Astrocyte (in vitro differentiated cells and primary cell): Measurements from ENCODE around the gene ADORA1. TPM values are rescaled to one million over a fixed set of nuclear protein-coding genes. Genes with fewer than 3 reads are reported as not detected.
A peak's percentile ranks its signal among the peaks of the same experiment; 100 is the strongest.

ENCODE experiments used
- DNase-seq: peaks from one replicate; pipeline ENCODE4 v3.0.0-alpha.2; 2010; ENCODE audit warnings: low read depth
- FAIRE-seq: peaks from 2 replicates; lab custom pipeline; 2011; peaks lifted over from hg19 to GRCh38; lab: Jason Lieb, UNC
- H2AFZ ChIP-seq: 2 replicates; pipeline ENCODE4 v1.6.0; 2012; ENCODE audit warnings: low read depth, low read length, inconsistent platforms
- H3K27ac ChIP-seq: 2 replicates; pipeline ENCODE4 v1.5.1; 2011; ENCODE audit warnings: low read depth, low read length, inconsistent platforms
- H3K27me3 ChIP-seq: 2 replicates; pipeline ENCODE4 v1.6.0; 2011; ENCODE audit warnings: low read length, inconsistent platforms; ENCODE audit not compliant: insufficient read depth
- H3K36me3 ChIP-seq: 2 replicates; pipeline ENCODE4 v1.5.1; 2011; ENCODE audit warnings: low read length, inconsistent platforms; ENCODE audit not compliant: insufficient read depth
- H3K4me1 ChIP-seq: 2 replicates; pipeline ENCODE4 v1.5.1; 2011; ENCODE audit warnings: low read length, inconsistent platforms; ENCODE audit not compliant: insufficient read depth
- H3K4me2 ChIP-seq: 2 replicates; pipeline ENCODE4 v1.6.0; 2012; ENCODE audit warnings: low read length, inconsistent platforms
- H3K4me3 ChIP-seq: 2 replicates; pipeline ENCODE4 v1.5.1; 2011; ENCODE audit warnings: low read depth, mild to moderate bottlenecking, low read length, inconsistent platforms; ENCODE audit not compliant: insufficient read depth
- H3K79me2 ChIP-seq: 2 replicates; pipeline ENCODE4 v1.6.0; 2012; ENCODE audit warnings: mild to moderate bottlenecking, low read length, inconsistent platforms; ENCODE audit not compliant: insufficient read depth
- H3K9ac ChIP-seq: 2 replicates; pipeline ENCODE4 v1.6.0; 2012; ENCODE audit warnings: mild to moderate bottlenecking, low read length, inconsistent platforms
- H3K9me3 ChIP-seq: 2 replicates; pipeline ENCODE4 v1.5.1; 2012; ENCODE audit warnings: low read depth, mild to moderate bottlenecking, low read length, inconsistent platforms; ENCODE audit not compliant: insufficient read depth
- H4K20me1 ChIP-seq: 2 replicates; pipeline ENCODE4 v1.6.0; 2012; ENCODE audit warnings: low read length, inconsistent platforms; ENCODE audit not compliant: insufficient read depth
- H3K27ac Mint-ChIP-seq: one replicate; pipeline ENCODE4 v1.8.0; 2021; ENCODE audit warnings: mild to moderate bottlenecking, mixed read lengths; ENCODE audit not compliant: unreplicated experiment
- H3K27me3 Mint-ChIP-seq: one replicate; pipeline ENCODE4 v1.8.0; 2021; ENCODE audit warnings: low read depth, mixed read lengths; ENCODE audit not compliant: unreplicated experiment
- H3K36me3 Mint-ChIP-seq: one replicate; pipeline ENCODE4 v1.8.0; 2021; ENCODE audit warnings: low read depth, mixed read lengths; ENCODE audit not compliant: unreplicated experiment
- H3K4me1 Mint-ChIP-seq: one replicate; pipeline ENCODE4 v1.8.0; 2021; ENCODE audit warnings: low read depth, mixed read lengths; ENCODE audit not compliant: unreplicated experiment
- H3K4me3 Mint-ChIP-seq: one replicate; pipeline ENCODE4 v1.8.0; 2021; ENCODE audit warnings: mild to moderate bottlenecking, moderate library complexity, mixed read lengths; ENCODE audit not compliant: unreplicated experiment
- H3K9me3 Mint-ChIP-seq: one replicate; pipeline ENCODE4 v1.8.0; 2021; ENCODE audit warnings: mild to moderate bottlenecking, mixed read lengths; ENCODE audit not compliant: unreplicated experiment
- EZH2 ChIP-seq: IDR thresholded peaks from 2 replicates; pipeline ENCODE4 v1.6.1; 2012; ENCODE audit warnings: mild to moderate bottlenecking, low read length, inconsistent platforms; ENCODE audit not compliant: insufficient read depth
- total RNA-seq: library from RNA; stranded (reverse); gene quantifications from 2 replicates; pipeline ENCODE4 v1.2.1, GENCODE V29; 2021
- TF ChIP-seq, protein P1 (sequence below): IDR thresholded peaks from 2 replicates; pipeline ENCODE4 v1.5.1; 2011; ENCODE audit warnings: low read depth, mild to moderate bottlenecking, inconsistent platforms, low read length, moderate library complexity; ENCODE audit not compliant: insufficient read depth

Gene ADORA1
- total RNA-seq, 1 donor from 2014 or later, result 5.7 TPM

DNA sequence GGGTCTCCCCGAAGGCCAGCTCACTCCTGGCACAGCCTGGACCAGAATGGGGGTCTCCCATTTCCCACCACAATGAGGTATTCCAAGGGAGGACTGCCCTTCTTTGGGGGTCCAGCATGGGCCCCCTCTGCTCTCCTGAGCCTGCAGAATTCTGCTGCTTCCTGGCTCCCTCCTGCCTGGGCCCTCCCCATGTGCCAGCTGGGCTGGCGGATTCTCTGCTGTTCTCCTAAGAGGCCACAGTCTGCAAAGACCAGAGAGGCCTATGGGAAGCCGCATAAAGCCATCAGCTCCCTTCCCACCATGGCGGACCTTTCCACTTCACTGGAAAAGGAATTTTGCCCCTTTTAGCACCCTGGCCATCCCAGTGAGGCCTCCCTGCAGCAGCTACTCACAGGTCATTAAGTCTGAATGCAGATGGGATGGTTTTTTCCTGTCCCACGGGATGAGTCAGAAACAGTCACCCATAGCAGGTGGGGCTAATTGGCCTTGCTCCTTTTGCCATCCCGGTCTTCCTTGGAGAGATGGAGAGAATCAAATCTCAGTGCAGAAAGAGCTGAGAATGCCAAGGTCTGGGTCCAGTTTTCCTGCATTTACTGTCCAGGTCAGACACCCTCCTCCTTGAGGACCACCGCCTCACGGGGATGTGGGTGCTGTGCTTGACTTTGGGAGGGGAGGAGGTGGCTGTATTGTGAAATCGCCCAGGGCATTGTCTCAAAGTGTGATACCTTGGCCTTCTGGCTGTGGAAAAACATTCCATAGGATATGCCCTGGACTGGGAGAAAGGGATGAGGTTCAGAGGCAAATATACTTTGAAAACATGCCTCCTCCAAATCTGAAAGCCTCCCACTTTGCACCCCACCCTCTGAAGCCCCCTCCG lies 24.9 kb downstream of the ADORA1 start:
- Mint-ChIP-seq H3K4me1 (peaks cover 40% of the 10 kb centered on the region), H3K27ac (no peak overlapping the region), H3K9me3 (no peaks in the 10 kb centered on the region), H3K27me3 (peaks cover 9% of the 10 kb centered on the region), H3K36me3 (peaks cover 8% of the 10 kb centered on the region), H3K4me3 (no peak overlapping the region)
- H3K4me2 ChIP-seq, result peak overlapping the region; percentile 53
- DNase-seq, result peak; percentile 89
- peak overlapping the region; percentile 43 for H2AFZ ChIP-seq
- TF ChIP-seq, protein P1, sequence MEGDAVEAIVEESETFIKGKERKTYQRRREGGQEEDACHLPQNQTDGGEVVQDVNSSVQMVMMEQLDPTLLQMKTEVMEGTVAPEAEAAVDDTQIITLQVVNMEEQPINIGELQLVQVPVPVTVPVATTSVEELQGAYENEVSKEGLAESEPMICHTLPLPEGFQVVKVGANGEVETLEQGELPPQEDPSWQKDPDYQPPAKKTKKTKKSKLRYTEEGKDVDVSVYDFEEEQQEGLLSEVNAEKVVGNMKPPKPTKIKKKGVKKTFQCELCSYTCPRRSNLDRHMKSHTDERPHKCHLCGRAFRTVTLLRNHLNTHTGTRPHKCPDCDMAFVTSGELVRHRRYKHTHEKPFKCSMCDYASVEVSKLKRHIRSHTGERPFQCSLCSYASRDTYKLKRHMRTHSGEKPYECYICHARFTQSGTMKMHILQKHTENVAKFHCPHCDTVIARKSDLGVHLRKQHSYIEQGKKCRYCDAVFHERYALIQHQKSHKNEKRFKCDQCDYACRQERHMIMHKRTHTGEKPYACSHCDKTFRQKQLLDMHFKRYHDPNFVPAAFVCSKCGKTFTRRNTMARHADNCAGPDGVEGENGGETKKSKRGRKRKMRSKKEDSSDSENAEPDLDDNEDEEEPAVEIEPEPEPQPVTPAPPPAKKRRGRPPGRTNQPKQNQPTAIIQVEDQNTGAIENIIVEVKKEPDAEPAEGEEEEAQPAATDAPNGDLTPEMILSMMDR, result no peak
- no peak for TF ChIP-seq EZH2
- no peaks in the 10 kb centered on the region for H3K36me3 ChIP-seq
- H4K20me1 ChIP-seq, result no peaks in the 10 kb centered on the region
- H3K4me1 ChIP-seq, result peaks cover 35% of the 10 kb centered on the region
- no peaks in the 10 kb centered on the region for H3K79me2 ChIP-seq
- FAIRE-seq, result no peak
- H3K9ac ChIP-seq, result peak overlapping the region; percentile 20
- H3K9me3 ChIP-seq, result no peaks in the 10 kb centered on the region
- no peaks in the 10 kb centered on the region for H3K27me3 ChIP-seq
- H3K4me3 ChIP-seq, result no peak overlapping the region
- H3K27ac ChIP-seq, result peak overlapping the region; percentile 61

DNA sequence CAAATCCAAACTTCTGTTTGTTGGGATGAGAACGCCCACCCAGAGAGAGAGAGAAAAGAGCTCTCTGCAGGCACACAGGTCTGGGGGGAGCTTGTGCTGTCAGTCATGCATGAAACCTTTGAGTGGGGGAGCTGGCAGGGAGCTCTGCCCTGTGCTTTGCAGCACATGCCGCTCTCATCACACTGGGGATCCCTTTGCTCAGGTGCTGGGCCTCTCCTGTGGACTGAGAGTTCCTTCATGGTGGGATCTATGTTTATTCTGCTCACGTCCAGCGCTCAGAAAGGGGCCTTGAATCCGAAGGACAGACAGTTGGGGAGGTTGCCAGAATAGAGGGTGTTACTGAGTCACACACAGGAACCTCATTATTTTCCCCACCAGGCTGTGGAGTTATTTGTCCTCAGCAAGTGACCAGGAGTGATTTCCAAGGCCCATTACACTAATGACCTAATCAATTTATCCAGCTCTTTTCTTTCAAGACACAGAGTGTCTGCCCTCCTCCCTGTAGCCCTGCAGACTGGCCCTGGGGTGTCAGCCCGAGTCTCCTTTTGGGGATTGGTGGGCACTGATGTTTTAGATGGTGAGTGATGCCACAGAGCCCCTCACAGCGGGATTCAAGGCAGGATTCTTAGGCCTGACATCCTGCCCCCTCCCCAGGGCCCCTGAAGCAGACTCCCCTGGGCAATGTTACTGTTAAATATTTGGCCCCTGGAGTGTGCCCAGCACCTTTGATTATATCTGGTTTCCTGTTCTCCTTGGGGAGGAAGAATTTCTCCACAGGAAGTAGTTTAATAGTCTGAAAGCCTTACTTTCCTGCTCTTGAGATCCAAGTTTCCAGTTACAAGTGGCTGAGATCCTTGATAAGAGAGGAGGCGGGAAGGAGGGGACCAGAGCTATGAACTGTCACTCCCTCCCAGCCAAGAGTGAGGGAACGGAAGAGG lies 25.8 kb downstream of the ADORA1 start:
- no peak for FAIRE-seq
- H3K4me1 ChIP-seq, result peaks cover 33% of the 10 kb centered on the region
- TF ChIP-seq, protein P1, result no peak
- TF ChIP-seq EZH2, result no peak
- H3K9ac ChIP-seq, result peak overlapping the region; percentile 17
- peak overlapping the region; percentile 53 for H3K4me2 ChIP-seq
- Mint-ChIP-seq H3K9me3 (peaks cover 3% of the 10 kb centered on the region), H3K27me3 (peaks cover 11% of the 10 kb centered on the region), H3K36me3 (peaks cover 8% of the 10 kb centered on the region), H3K4me3 (no peak overlapping the region), H3K4me1 (peaks cover 39% of the 10 kb centered on the region), H3K27ac (no peak overlapping the region)
- H3K79me2 ChIP-seq, result no peaks in the 10 kb centered on the region
- no peak overlapping the region for H3K4me3 ChIP-seq
- peak overlapping the region; percentile 55 for H2AFZ ChIP-seq
- no peaks in the 10 kb centered on the region for H3K36me3 ChIP-seq
- H3K27ac ChIP-seq, result peak overlapping the region; percentile 52
- DNase-seq, result peak; percentile 23
- H3K9me3 ChIP-seq, result peaks cover 1% of the 10 kb centered on the region
- no peaks in the 10 kb centered on the region for H3K27me3 ChIP-seq
- no peaks in the 10 kb centered on the region for H4K20me1 ChIP-seq
